ENCODE data around the gene DPF1. TPM values are rescaled to one million over a fixed set of nuclear protein-coding genes. Genes with fewer than 3 reads are reported as not detected.

The DPF1 gene
- total and polyA plus RNA-seq, 10 of the 15 experiments (the other 5 are each of a cell fraction or from before 2014, with no cell fraction given): 0.11 to 4.3 (median 2.4) TPM

DNA sequence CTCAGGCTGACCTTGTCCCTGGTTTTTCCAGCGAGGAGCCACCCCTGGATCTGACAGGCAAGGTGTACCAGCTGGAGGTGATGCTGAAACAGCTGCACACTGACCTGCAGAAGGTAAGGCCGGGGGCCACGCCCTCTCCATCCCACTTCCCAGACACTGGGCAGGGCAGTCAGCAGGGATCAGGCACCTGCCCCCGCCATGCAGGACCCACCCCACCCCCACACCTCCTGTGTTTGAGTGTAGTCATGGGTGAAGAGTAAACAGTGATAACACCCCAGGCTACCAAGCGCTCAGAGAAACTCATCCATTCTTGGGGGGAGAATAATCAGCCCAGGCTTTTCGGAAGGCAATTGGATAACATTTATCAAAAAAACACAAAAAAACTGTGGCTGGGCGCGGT, 19.9 kb downstream of the DPF1 start (continued):
- TF ChIP-seq HDGF (IDR thresholded peaks at IDR 0.05): no peak
- TF ChIP-seq, protein P1, sequence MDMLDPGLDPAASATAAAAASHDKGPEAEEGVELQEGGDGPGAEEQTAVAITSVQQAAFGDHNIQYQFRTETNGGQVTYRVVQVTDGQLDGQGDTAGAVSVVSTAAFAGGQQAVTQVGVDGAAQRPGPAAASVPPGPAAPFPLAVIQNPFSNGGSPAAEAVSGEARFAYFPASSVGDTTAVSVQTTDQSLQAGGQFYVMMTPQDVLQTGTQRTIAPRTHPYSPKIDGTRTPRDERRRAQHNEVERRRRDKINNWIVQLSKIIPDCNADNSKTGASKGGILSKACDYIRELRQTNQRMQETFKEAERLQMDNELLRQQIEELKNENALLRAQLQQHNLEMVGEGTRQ (IDR thresholded peaks at IDR 0.05; ENCODE audit: borderline replicate concordance, low read depth, low read length): no peak

DNA sequence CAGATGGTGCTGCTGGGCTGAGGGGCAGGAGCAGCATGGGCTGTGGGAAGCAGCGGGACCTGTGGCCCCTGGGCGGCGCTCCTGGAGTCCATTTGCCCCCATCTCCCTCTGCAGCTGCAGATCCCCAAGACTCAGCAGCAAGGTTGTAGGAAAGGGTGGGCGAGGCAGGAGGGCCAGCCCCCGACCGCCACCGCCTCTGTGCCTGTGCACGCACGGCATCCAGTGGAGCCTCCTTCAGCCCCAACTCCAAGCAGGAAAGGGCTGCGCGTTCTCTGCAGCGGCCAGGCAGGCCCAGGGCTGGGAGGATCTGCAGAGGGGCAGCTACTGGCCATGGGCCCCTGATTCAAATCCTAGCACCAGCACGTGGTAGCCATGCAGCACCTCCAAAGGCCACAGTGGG, 20.8 kb downstream of the DPF1 start:
- intact Hi-C loops (cut with micrococcal nuclease; ENCODE audit: unreplicated experiment): no loop called here
- in situ Hi-C loops (cut with MboI): no loop called here
- no peak overlapping the region for H3K9ac ChIP-seq (ENCODE audit: control insufficient read depth, insufficient read depth, low read length)
- TF ChIP-seq DPF2 (IDR thresholded peaks at IDR 0.05) (no peak), KDM1A (IDR thresholded peaks at IDR 0.05; ENCODE audit: borderline replicate concordance) (no peak), EED (IDR thresholded peaks at IDR 0.05; ENCODE audit: low read depth) (no peak), RELA (IDR thresholded peaks at IDR 0.05; ENCODE audit: borderline replicate concordance, partially characterized antibody) (no peak)
- TF ChIP-seq, protein P2, sequence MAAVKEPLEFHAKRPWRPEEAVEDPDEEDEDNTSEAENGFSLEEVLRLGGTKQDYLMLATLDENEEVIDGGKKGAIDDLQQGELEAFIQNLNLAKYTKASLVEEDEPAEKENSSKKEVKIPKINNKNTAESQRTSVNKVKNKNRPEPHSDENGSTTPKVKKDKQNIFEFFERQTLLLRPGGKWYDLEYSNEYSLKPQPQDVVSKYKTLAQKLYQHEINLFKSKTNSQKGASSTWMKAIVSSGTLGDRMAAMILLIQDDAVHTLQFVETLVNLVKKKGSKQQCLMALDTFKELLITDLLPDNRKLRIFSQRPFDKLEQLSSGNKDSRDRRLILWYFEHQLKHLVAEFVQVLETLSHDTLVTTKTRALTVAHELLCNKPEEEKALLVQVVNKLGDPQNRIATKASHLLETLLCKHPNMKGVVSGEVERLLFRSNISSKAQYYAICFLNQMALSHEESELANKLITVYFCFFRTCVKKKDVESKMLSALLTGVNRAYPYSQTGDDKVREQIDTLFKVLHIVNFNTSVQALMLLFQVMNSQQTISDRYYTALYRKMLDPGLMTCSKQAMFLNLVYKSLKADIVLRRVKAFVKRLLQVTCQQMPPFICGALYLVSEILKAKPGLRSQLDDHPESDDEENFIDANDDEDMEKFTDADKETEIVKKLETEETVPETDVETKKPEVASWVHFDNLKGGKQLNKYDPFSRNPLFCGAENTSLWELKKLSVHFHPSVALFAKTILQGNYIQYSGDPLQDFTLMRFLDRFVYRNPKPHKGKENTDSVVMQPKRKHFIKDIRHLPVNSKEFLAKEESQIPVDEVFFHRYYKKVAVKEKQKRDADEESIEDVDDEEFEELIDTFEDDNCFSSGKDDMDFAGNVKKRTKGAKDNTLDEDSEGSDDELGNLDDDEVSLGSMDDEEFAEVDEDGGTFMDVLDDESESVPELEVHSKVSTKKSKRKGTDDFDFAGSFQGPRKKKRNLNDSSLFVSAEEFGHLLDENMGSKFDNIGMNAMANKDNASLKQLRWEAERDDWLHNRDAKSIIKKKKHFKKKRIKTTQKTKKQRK (IDR thresholded peaks at IDR 0.05; ENCODE audit: low read depth, low read length): no peak
- TF ChIP-seq, protein P3, sequence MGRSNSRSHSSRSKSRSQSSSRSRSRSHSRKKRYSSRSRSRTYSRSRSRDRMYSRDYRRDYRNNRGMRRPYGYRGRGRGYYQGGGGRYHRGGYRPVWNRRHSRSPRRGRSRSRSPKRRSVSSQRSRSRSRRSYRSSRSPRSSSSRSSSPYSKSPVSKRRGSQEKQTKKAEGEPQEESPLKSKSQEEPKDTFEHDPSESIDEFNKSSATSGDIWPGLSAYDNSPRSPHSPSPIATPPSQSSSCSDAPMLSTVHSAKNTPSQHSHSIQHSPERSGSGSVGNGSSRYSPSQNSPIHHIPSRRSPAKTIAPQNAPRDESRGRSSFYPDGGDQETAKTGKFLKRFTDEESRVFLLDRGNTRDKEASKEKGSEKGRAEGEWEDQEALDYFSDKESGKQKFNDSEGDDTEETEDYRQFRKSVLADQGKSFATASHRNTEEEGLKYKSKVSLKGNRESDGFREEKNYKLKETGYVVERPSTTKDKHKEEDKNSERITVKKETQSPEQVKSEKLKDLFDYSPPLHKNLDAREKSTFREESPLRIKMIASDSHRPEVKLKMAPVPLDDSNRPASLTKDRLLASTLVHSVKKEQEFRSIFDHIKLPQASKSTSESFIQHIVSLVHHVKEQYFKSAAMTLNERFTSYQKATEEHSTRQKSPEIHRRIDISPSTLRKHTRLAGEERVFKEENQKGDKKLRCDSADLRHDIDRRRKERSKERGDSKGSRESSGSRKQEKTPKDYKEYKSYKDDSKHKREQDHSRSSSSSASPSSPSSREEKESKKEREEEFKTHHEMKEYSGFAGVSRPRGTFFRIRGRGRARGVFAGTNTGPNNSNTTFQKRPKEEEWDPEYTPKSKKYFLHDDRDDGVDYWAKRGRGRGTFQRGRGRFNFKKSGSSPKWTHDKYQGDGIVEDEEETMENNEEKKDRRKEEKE (IDR thresholded peaks at IDR 0.05): no peak
- H4K20me1 ChIP-seq (ENCODE audit: control insufficient read depth, insufficient read depth): no peaks in the 10 kb centered on the region
- RAD21 ChIA-PET (ENCODE audit: unreplicated experiment): no interaction called here
- SMC1A ChIA-PET (ENCODE audit: uncharacterized antibody, unreplicated experiment): no interaction called here
- no peak for DNase-seq (ENCODE audit: low read depth, low spot score)
- H3K9me3 ChIP-seq (replicated peaks; ENCODE audit: control insufficient read depth, insufficient read depth, low read length): no peaks in the 10 kb centered on the region
- no peak overlapping the region for H3K4me2 ChIP-seq (ENCODE audit: control insufficient read depth, insufficient read depth)
- CTCF ChIA-PET: no interaction called here
- POLR2A ChIA-PET: no interaction called here
- no peak for FAIRE-seq
- H3K27ac ChIP-seq (ENCODE audit: control insufficient read depth, insufficient read depth): no peak overlapping the region
- no peaks in the 10 kb centered on the region for H3K27me3 ChIP-seq (replicated peaks in 1 of 2; ENCODE audit: control insufficient read depth in 2 of 2, insufficient read depth in 2 of 2, low read length in 1 of 2)
- no peaks in the 10 kb centered on the region for H3K79me2 ChIP-seq (ENCODE audit: control insufficient read depth, insufficient read depth, low read length)
- H2AFZ ChIP-seq (ENCODE audit: control insufficient read depth, low read depth, low read length): no peak overlapping the region
- 95% methylated on average over 13 of the region's 13 CpGs for WGBS (ENCODE audit: insufficient coverage, insufficient replicate concordance, low lambda C conversion rate, missing lambda C conversion rate)
- peaks cover 3 to 17% of the 10 kb centered on the region in 2 experiments; a peak in 3 of 4 replicates for H3K36me3 ChIP-seq (ENCODE audit: control insufficient read depth in 2 of 2, insufficient read depth in 2 of 2, low read length in 1 of 2)
- no TSS peak for BruUV-seq (replicated peaks)
- no peaks in the 10 kb centered on the region for H3K4me1 ChIP-seq (ENCODE audit: control insufficient read depth, insufficient read depth, low read length)
- no peak overlapping the region for H3K4me3 ChIP-seq
- ATAC-seq: no peak
